OCI-LY7 (cell line): ENCODE measurements around the gene CORO2B. TPM values are rescaled to one million over a fixed set of nuclear protein-coding genes. Genes with fewer than 3 reads are reported as not detected.

ENCODE experiments used
- BruUV-seq: library from RNA; stranded (reverse); fragments of 400-500 nt; replicated peaks from 2 replicates; lab custom pipeline; 2021; lab: Mats Ljungman, UMichigan
- CTCF ChIA-PET: fragments of 300-600 bp; sonication (Branson Sonifier 250); formaldehyde crosslinking; loops from one replicate; lab custom pipeline; 2022; ENCODE audit warnings: antibody characterized with exemption; ENCODE audit not compliant: unreplicated experiment; lab: Charles Lee
- POLR2A ChIA-PET: fragments of 300-600 bp; sonication (Branson Sonifier 250); formaldehyde crosslinking; loops from one replicate; lab custom pipeline; 2022; ENCODE audit warnings: antibody characterized with exemption; lab: Charles Lee
- DNase-seq: peaks from one replicate; pipeline ENCODE4 v3.0.0-alpha.2; 2015; ENCODE audit warnings: low spot score
- H2AFZ ChIP-seq: fragments of 200-600 bp; sonication (generic), shearing (Covaris generic); 2 replicates; pipeline ENCODE4 v1.6.1; 2014; ENCODE audit warnings: mild to moderate bottlenecking, antibody characterized with exemption, low read length, moderate library complexity
- H3K27ac ChIP-seq: fragments of 200-600 bp; sonication (generic); 2 replicates; pipeline ENCODE4 v1.5.1; 2014; ENCODE audit warnings: mixed run types, low read depth, mild to moderate bottlenecking, moderate library complexity, low read length, inconsistent platforms; ENCODE audit not compliant: poor library complexity, severe bottlenecking
- H3K36me3 ChIP-seq: fragments of 200-600 bp; sonication (generic); 2 replicates; pipeline ENCODE4 v1.6.1; 2014; ENCODE audit warnings: mild to moderate bottlenecking, antibody characterized with exemption, low read length, moderate library complexity, mixed read lengths; ENCODE audit not compliant: insufficient read depth
- H3K4me1 ChIP-seq: fragments of 200-600 bp; sonication (generic); 2 replicates; pipeline ENCODE4 v1.5.1; 2014; ENCODE audit warnings: mild to moderate bottlenecking, low read length; ENCODE audit not compliant: insufficient read depth, poor library complexity, severe bottlenecking
- H3K4me2 ChIP-seq: fragments of 200-600 bp; sonication (generic); 2 replicates; pipeline ENCODE4 v1.6.1; 2014; ENCODE audit warnings: mild to moderate bottlenecking, low read length
- H3K4me3 ChIP-seq: fragments of 200-600 bp; sonication (generic); 2 replicates; pipeline ENCODE4 v1.5.1; 2014; ENCODE audit warnings: mild to moderate bottlenecking, low read depth, low read length; ENCODE audit not compliant: poor library complexity, severe bottlenecking
- H3K79me2 ChIP-seq: fragments of 200-600 bp; sonication (generic); 2 replicates; pipeline ENCODE4 v1.6.1; 2016; ENCODE audit warnings: low read depth, mild to moderate bottlenecking, low read length, moderate library complexity, mixed read lengths; ENCODE audit not compliant: insufficient read depth
- H3K9me2 ChIP-seq: fragments of 200-600 bp; sonication (generic); 2 replicates; pipeline ENCODE4 v1.6.1; 2016; ENCODE audit warnings: mild to moderate bottlenecking, low read length, mixed read lengths; ENCODE audit not compliant: insufficient read depth
- H3K9me3 ChIP-seq: fragments of 200-600 bp; sonication (generic); 2 replicates; pipeline ENCODE4 v1.6.1; 2014; ENCODE audit warnings: mild to moderate bottlenecking, mixed run types, low read length, mixed read lengths
- H4K20me1 ChIP-seq: fragments of 200-600 bp; sonication (generic); 2 replicates; pipeline ENCODE4 v1.6.1; 2014; ENCODE audit warnings: mild to moderate bottlenecking, antibody characterized with exemption, low read length, moderate library complexity, mixed read lengths; ENCODE audit not compliant: insufficient read depth
- CTCF ChIP-seq: fragments of 200-600 bp; sonication (generic); conservative IDR thresholded peaks from 2 replicates; pipeline ENCODE4 v1.5.1; 2014; ENCODE audit warnings: mild to moderate bottlenecking, antibody characterized with exemption, low read length, moderate library complexity, mixed read lengths
- EZH2phosphoT487 ChIP-seq: fragments of 200-600 bp; sonication (generic); IDR thresholded peaks from 2 replicates; pipeline ENCODE4 v1.6.1; 2018; ENCODE audit warnings: low read depth, borderline replicate concordance, mild to moderate bottlenecking, mixed run types, antibody characterized with exemption, low read length, moderate library complexity, mixed read lengths
- intact Hi-C: fragments of 100-400 bp; cut with micrococcal nuclease; formaldehyde crosslinking; loops from one replicate; pipeline ENCODE4 v1.10.0; 2022; ENCODE audit not compliant: unreplicated experiment
- total RNA-seq, 2 experiments: library from RNA; depleted of rRNA in 1 of 2; stranded (reverse); fragments of >200 nt in 1 of 2; shearing (Covaris generic) in 1 of 2; gene quantifications; 2 replicates each; pipeline ENCODE4 v1.2.3, GENCODE V29; 2014 to 2022

Gene CORO2B
- total RNA-seq, 2 experiments from 2014 or later: 7.4 to 12.5 TPM

- Histone ChIP-seq H3K9me3 (no peaks in the 10 kb centered on the region), H3K4me2 (no peak overlapping the region), H3K4me1 (no peaks in the 10 kb centered on the region), H3K36me3 (no peaks in the 10 kb centered on the region), H3K9me2 (no peaks in the 10 kb centered on the region), H4K20me1 (no peaks in the 10 kb centered on the region), H2AFZ (no peak overlapping the region), H3K27ac (no peak overlapping the region), H3K4me3 (no peak overlapping the region), H3K79me2 (no peaks in the 10 kb centered on the region)
- ChIA-PET POLR2A (interaction anchor here (0.9 kb wide), 1 partner anchor 52 kb away, joined by 3 read pairs; no protein-coding TSS in a partner anchor), CTCF (no interaction called here)
- intact Hi-C loops: no loop called here
- TF ChIP-seq CTCF (no peak), EZH2phosphoT487 (no peak)
- DNase-seq: no peak
- BruUV-seq: no TSS peak
Observed at GRCh38 chr15:68726246-68726645, 147.5 kb downstream of the CORO2B start.

- TF ChIP-seq CTCF (no peak), EZH2phosphoT487 (no peak)
- CTCF ChIA-PET: no interaction called here
- Histone ChIP-seq H3K36me3 (no peaks in the 10 kb centered on the region), H3K79me2 (no peaks in the 10 kb centered on the region), H2AFZ (no peak overlapping the region), H3K4me3 (no peak overlapping the region), H3K9me3 (no peaks in the 10 kb centered on the region), H3K4me2 (no peak overlapping the region), H4K20me1 (no peaks in the 10 kb centered on the region), H3K4me1 (peaks cover 5% of the 10 kb centered on the region), H3K27ac (no peak overlapping the region), H3K9me2 (no peaks in the 10 kb centered on the region)
- intact Hi-C loops: loop anchor here (1.0 to 2.0 kb wide), 4 partner anchors 146 to 195 kb away; no protein-coding TSS in a partner anchor
- no TSS peak for BruUV-seq
- POLR2A ChIA-PET: no interaction called here
- no peak for DNase-seq
Observed at GRCh38 chr15:68729789-68730411, 151.1 kb downstream of the CORO2B start.

- Histone ChIP-seq H2AFZ (no peak overlapping the region), H3K27ac (no peak overlapping the region), H3K9me2 (no peaks in the 10 kb centered on the region), H4K20me1 (no peaks in the 10 kb centered on the region), H3K4me1 (peaks cover 7% of the 10 kb centered on the region), H3K9me3 (no peaks in the 10 kb centered on the region), H3K4me2 (no peak overlapping the region), H3K36me3 (no peaks in the 10 kb centered on the region), H3K79me2 (no peaks in the 10 kb centered on the region), H3K4me3 (no peak overlapping the region)
- peak; percentile 86 for TF ChIP-seq CTCF
- TF ChIP-seq EZH2phosphoT487: no peak
- CTCF ChIA-PET: interaction anchor here (1.1 kb wide), 1 partner anchor 144 kb away, joined by 5 read pairs; no protein-coding TSS in a partner anchor
- intact Hi-C loops: loop anchor here (1.0 kb wide), 3 partner anchors 146 to 195 kb away; no protein-coding TSS in a partner anchor
- peak; percentile 71 for DNase-seq
- POLR2A ChIA-PET: no interaction called here
- BruUV-seq: no TSS peak
Observed at GRCh38 chr15:68730471-68730919, 151.7 kb downstream of the CORO2B start.
